ENCODE data around the gene CRACDL.
A peak's percentile ranks its signal among the peaks of the same experiment; 100 is the strongest.

CRACDL gene

GRCh38 chr2:98875746-98876145, 60.3 kb downstream of the CRACDL start:
- no peak overlapping the region for H3K4me3 Mint-ChIP-seq

GRCh38 chr2:98875081-98875728, 60.8 kb downstream of the CRACDL start:
- Mint-ChIP-seq H3K9me3 (no peaks in the 10 kb centered on the region), H3K27ac (no peak overlapping the region), H3K4me3 (no peak overlapping the region), H3K4me1 (no peaks in the 10 kb centered on the region), H3K36me3 (no peaks in the 10 kb centered on the region), H3K27me3 (peaks cover 0 to 16% of the 10 kb centered on the region in 2 donors)
- DNase-seq = no peak
- peak in 1 of 2 donors; percentile 38 for ATAC-seq (replicated peaks)

More at GRCh38 chr2:98875746-98876145, 60.3 kb downstream of the CRACDL start:
- H3K4me1 Mint-ChIP-seq = no peaks in the 10 kb centered on the region
- ATAC-seq (replicated peaks) (no peak), DNase-seq (no peak)
- H3K27ac Mint-ChIP-seq = no peak overlapping the region
- H3K36me3 Mint-ChIP-seq = no peaks in the 10 kb centered on the region
- no peaks in the 10 kb centered on the region for H3K9me3 Mint-ChIP-seq
- H3K27me3 Mint-ChIP-seq = peaks cover 0 to 16% of the 10 kb centered on the region in 2 donors

- H3K36me3 Mint-ChIP-seq = no peaks in the 10 kb centered on the region
- no peak for DNase-seq
These were observed 61.8 kb downstream of the CRACDL start for GRCh38 chr2:98874186-98874689.

DNA sequence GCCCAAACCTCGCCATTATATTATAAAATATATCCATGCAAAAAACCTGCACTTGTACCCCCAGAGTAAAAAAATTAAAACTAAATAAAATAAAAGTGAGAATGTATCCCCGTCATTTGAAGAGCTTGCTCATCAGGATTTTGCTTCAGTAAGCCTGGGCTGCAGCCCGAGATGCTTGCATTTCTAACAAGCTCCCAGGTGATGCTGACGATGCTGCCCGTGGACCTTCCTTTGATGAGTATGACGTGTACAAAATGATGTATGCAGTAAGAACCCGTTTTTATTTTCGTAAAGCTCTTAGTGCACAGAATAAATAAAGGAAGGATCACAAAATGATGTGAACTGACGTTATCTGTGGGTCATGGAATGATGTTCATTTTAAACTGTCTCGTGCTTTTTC, 63.5 kb downstream of the CRACDL start:
- H3K27me3 Mint-ChIP-seq = peaks cover 0 to 5% of the 10 kb centered on the region in 2 donors
- H3K27ac Mint-ChIP-seq = no peak overlapping the region
- ATAC-seq (replicated peaks) (no peak), DNase-seq (no peak)
- no peaks in the 10 kb centered on the region for H3K9me3 Mint-ChIP-seq
- H3K4me1 Mint-ChIP-seq = no peaks in the 10 kb centered on the region
- H3K36me3 Mint-ChIP-seq = no peaks in the 10 kb centered on the region
- H3K4me3 Mint-ChIP-seq = no peak overlapping the region

More at GRCh38 chr2:98874186-98874689, 61.8 kb downstream of the CRACDL start:
- no peaks in the 10 kb centered on the region for H3K9me3 Mint-ChIP-seq
- no peak overlapping the region for H3K4me3 Mint-ChIP-seq
- H3K27me3 Mint-ChIP-seq = peaks cover 0 to 16% of the 10 kb centered on the region in 2 donors
- H3K27ac Mint-ChIP-seq = no peak overlapping the region
- no peak for ATAC-seq (replicated peaks)
- no peaks in the 10 kb centered on the region for H3K4me1 Mint-ChIP-seq

- no peaks in the 10 kb centered on the region for H3K9me3 Mint-ChIP-seq
- H3K4me3 Mint-ChIP-seq = no peak overlapping the region
- DNase-seq = no peak
- no peaks in the 10 kb centered on the region for H3K4me1 Mint-ChIP-seq
- ATAC-seq (replicated peaks) = no peak
- H3K36me3 Mint-ChIP-seq = no peaks in the 10 kb centered on the region
- no peak overlapping the region for H3K27ac Mint-ChIP-seq
- peaks cover 0 to 5% of the 10 kb centered on the region in 2 donors for H3K27me3 Mint-ChIP-seq
These were observed 64.5 kb downstream of the CRACDL start for GRCh38 chr2:98871506-98871905.

- Mint-ChIP-seq H3K4me3 (no peak overlapping the region), H3K9me3 (no peaks in the 10 kb centered on the region), H3K27me3 (peaks cover 0 to 5% of the 10 kb centered on the region in 2 donors), H3K27ac (no peak overlapping the region), H3K4me1 (no peaks in the 10 kb centered on the region), H3K36me3 (no peaks in the 10 kb centered on the region)
- ATAC-seq (replicated peaks) = no peak
- no peak for DNase-seq
These were observed 65.4 kb downstream of the CRACDL start for GRCh38 chr2:98870516-98871158.

DNA sequence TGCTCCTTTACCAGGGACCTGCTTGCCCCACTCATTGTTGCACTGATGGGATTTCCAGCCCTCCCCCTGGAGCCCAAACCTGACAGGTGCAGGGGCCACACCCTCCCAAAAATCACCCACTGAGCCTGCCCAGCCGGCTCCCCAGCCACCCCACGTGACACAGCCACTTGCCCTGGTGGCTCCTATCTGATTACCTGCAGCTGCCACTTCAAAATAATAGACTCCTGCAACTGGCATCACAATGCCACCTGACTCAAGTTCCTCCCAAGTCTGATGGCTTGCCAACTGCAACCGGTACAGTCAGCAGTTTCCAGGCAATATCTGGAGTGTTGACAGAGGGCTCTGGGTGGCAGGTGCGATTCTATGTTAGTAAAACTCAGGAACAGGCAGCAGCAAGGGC, 66.2 kb downstream of the CRACDL start:
- DNase-seq (no peak), ATAC-seq (replicated peaks) (no peak)
- H3K27me3 Mint-ChIP-seq = peaks cover 0 to 12% of the 10 kb centered on the region in 2 donors
- no peaks in the 10 kb centered on the region for H3K4me1 Mint-ChIP-seq
- no peaks in the 10 kb centered on the region for H3K36me3 Mint-ChIP-seq
- no peak overlapping the region for H3K27ac Mint-ChIP-seq
- H3K9me3 Mint-ChIP-seq = no peaks in the 10 kb centered on the region
- H3K4me3 Mint-ChIP-seq = no peak overlapping the region

GRCh38 chr2:98869272-98869641, 66.8 kb downstream of the CRACDL start:
- Mint-ChIP-seq H3K4me3 (no peak overlapping the region), H3K36me3 (no peaks in the 10 kb centered on the region), H3K27me3 (peaks cover 0 to 13% of the 10 kb centered on the region in 2 donors), H3K27ac (no peak overlapping the region), H3K4me1 (no peaks in the 10 kb centered on the region), H3K9me3 (no peaks in the 10 kb centered on the region)
- DNase-seq (no peak), ATAC-seq (replicated peaks) (no peak)

- no peak for DNase-seq
- no peak for ATAC-seq (replicated peaks)
- Mint-ChIP-seq H3K4me1 (no peaks in the 10 kb centered on the region), H3K9me3 (peaks cover 0 to under 1% of the 10 kb centered on the region in 2 donors), H3K27ac (no peak overlapping the region), H3K4me3 (no peak overlapping the region), H3K27me3 (peaks cover 0 to 13% of the 10 kb centered on the region in 2 donors), H3K36me3 (no peaks in the 10 kb centered on the region)
These were observed 67.3 kb downstream of the CRACDL start for GRCh38 chr2:98868548-98869271.

DNA sequence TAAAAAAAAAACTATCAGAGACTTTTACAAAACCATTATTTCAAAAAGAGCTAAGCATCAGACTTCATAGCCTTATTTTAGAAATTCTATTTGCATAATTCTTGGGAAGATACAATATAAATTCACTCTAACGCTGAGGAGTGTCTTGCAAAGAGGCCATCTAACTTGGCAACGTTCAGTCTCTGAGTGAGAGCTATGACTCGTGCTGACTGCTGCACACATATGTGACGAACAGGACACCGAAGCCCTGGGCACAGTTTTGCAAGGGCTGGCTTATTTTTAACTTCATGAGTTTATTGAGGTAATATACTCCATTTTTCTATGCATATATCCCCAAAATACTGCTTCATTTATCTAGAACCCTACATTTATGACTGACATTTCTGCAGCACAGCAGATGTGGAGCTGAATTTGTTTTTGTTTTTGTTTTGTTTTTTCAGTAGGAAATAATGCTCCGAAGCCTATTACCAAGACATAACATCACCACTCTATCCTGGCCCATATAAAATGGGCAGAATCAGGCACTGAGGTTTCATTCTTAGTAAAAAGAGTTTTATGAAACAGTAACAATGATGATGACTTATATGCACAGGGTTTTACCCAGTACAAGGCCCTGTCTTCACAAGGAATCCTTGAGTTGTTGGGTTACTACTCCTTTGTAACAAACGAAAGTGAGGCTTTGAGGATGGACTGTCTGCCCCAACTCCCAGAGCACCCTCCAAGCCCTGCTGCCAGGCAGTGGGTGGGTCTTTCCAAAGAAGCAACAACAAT, 68.3 kb downstream of the CRACDL start:
- Mint-ChIP-seq H3K36me3 (no peaks in the 10 kb centered on the region), H3K4me3 (no peak overlapping the region), H3K9me3 (peaks cover 2 to 3% of the 10 kb centered on the region in 2 donors), H3K4me1 (no peaks in the 10 kb centered on the region), H3K27ac (no peak overlapping the region), H3K27me3 (peaks cover 0 to 13% of the 10 kb centered on the region in 2 donors)
- no peak for DNase-seq
- no peak for ATAC-seq (replicated peaks)

GRCh38 chr2:98866033-98866432, 70.0 kb downstream of the CRACDL start:
- Mint-ChIP-seq H3K27ac (no peak overlapping the region), H3K36me3 (peaks cover 0 to 3% of the 10 kb centered on the region in 2 donors), H3K4me1 (no peaks in the 10 kb centered on the region), H3K9me3 (peaks cover 14% of the 10 kb centered on the region in 2 donors), H3K27me3 (peaks cover 0 to 7% of the 10 kb centered on the region in 2 donors), H3K4me3 (no peak overlapping the region)
- DNase-seq (no peak), ATAC-seq (replicated peaks) (no peak)

DNA sequence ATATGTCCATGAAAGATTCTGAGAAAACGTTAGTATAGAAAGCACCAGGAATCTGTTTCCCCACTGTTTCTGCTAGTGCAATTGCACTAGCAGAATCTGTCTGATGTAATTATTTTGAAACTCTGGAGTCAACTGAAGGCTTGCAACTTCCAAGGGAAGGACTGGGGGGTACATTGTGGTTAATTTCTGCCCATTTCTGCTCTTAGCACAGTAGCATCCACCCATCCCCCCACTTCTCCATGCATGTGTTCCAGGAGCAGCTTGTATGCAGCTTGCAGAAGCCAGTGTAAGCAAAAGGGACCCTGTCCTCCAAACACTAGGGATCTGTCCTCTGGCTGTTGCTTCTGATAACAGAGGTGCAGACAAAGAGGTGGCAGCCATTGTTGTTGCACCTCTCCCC, 74.4 kb downstream of the CRACDL start:
- Mint-ChIP-seq H3K4me1 (no peaks in the 10 kb centered on the region), H3K27me3 (peaks cover 0 to 12% of the 10 kb centered on the region in 2 donors)
- no peak for ATAC-seq (replicated peaks)

DNA sequence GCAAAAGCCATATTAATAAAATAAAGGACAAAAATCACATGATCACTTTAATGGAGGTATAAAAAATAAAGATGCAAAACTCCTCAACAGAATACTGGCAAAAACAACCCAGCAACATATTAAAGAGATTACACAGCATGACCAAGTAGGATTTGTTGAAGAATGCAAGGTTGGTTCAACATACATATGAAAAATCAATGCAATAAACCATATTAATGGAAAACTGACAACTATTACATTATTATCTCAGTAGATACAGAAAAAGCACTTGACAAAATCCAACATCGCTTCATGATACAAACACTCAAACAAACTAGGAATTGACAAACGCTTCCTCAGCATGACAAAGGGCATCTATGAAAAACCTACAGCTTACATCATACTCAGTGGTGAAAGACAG, 76.7 kb downstream of the CRACDL start:
- H3K36me3 Mint-ChIP-seq = peaks cover 3 to 11% of the 10 kb centered on the region in 2 donors
- ATAC-seq (replicated peaks) = no peak

More for the DNA sequence above, 74.4 kb downstream of the CRACDL start:
- Mint-ChIP-seq H3K4me3 (no peak overlapping the region), H3K9me3 (peaks cover 29 to 30% of the 10 kb centered on the region in 2 donors), H3K27ac (no peak overlapping the region), H3K36me3 (peaks cover 3 to 4% of the 10 kb centered on the region in 2 donors)
- no peak for DNase-seq

DNA sequence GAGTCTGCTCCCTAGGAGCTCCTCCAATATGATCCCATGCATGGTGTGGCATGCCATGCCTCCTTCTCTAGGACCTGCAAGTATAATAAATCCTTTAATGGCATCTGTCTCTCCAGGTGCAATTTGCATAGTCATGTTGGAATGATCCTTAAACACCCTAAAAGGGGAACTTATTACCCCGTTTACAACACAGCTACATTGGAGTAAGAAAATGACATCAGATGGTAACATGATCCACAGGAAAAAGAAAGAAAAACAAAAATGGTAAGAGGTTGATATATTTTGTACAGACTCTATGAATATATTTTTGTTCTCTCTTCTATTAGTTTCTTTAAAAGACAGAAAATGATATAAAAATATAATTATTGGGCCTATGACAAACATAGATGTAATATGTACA, 79.0 kb downstream of the CRACDL start:
- no peak for ATAC-seq (replicated peaks)
- peaks cover 24 to 28% of the 10 kb centered on the region in 2 donors for H3K27me3 Mint-ChIP-seq
- H3K27ac Mint-ChIP-seq = no peak overlapping the region
- H3K4me1 Mint-ChIP-seq = no peaks in the 10 kb centered on the region
- DNase-seq = no peak
- H3K4me3 Mint-ChIP-seq = no peak overlapping the region
- H3K36me3 Mint-ChIP-seq = peaks cover 2 to 11% of the 10 kb centered on the region in 2 donors
- H3K9me3 Mint-ChIP-seq = peaks cover 25 to 27% of the 10 kb centered on the region in 2 donors

More for the DNA sequence above, 76.7 kb downstream of the CRACDL start:
- H3K27me3 Mint-ChIP-seq = peaks cover 9 to 10% of the 10 kb centered on the region in 2 donors
- no peak overlapping the region for H3K27ac Mint-ChIP-seq
- no peaks in the 10 kb centered on the region for H3K4me1 Mint-ChIP-seq
- DNase-seq = no peak
- no peak overlapping the region for H3K4me3 Mint-ChIP-seq
- H3K9me3 Mint-ChIP-seq = peaks cover 34 to 38% of the 10 kb centered on the region in 2 donors
